Heart left ventricle (tissue), 16 donors: ENCODE measurements around the gene MAMDC2. TPM values are rescaled to one million over a fixed set of nuclear protein-coding genes. Genes with fewer than 3 reads are reported as not detected.
"Not testable (repeated sequence)": the region's sequence is repeated elsewhere in the genome, so short reads cannot be mapped to it uniquely, and the experiment has no call there.

Experiments used
- ATAC-seq, 4 donors: fragments of 200-7000 bp; cut with Tn5 transposase; one replicate each; pipeline ENCODE4 v1.9.1; 2020 to 2022; ENCODE audit warnings: moderate library complexity in 4 of 4, mild to moderate bottlenecking in 3 of 4, moderate number of reproducible peaks in 1 of 4
- DNase-seq, 5 donors: peaks; one replicate each; pipeline ENCODE4 v3.0.0-alpha.2; 2020
- H3K27ac ChIP-seq, 12 donors: fragments of 200-600 bp; sonication (generic) in 4 of 12; one replicate each; pipeline versions ENCODE4 v1.5.0 to v1.8.0; 2016 to 2022; ENCODE audit warnings: mild to moderate bottlenecking in 2 of 12
- H3K27me3 ChIP-seq, 9 donors: fragments of 200-600 bp; sonication (generic) in 2 of 9; one replicate each; pipeline versions ENCODE4 v1.5.1 to v1.8.0; 2016 to 2022; ENCODE audit warnings: mild to moderate bottlenecking in 3 of 9
- H3K36me3 ChIP-seq, 9 donors: fragments of 200-600 bp; sonication (generic) in 2 of 9; one replicate each; pipeline versions ENCODE4 v1.5.0 to v1.8.0; 2018 to 2022; ENCODE audit warnings: mild to moderate bottlenecking in 2 of 9
- H3K4me1 ChIP-seq, 12 donors: fragments of 200-600 bp; sonication (generic) in 4 of 12; one replicate each; pipeline versions ENCODE4 v1.5.0 to v1.8.0; 2016 to 2022; ENCODE audit warnings: mild to moderate bottlenecking in 3 of 12
- H3K4me3 ChIP-seq, 12 donors: fragments of 200-600 bp; sonication (generic) in 4 of 12; one replicate each; pipeline versions ENCODE4 v1.5.0 to v1.8.0; 2017 to 2022; ENCODE audit warnings: mild to moderate bottlenecking in 9 of 12, moderate library complexity in 4 of 12
- H3K9me3 ChIP-seq, 12 donors: fragments of 200-600 bp; sonication (generic) in 4 of 12; one replicate each; pipeline versions ENCODE4 v1.5.0 to v1.8.0; 2016 to 2022; ENCODE audit warnings: mild to moderate bottlenecking in 1 of 12
- CTCF ChIP-seq, 12 donors: fragments of 200-600 bp; sonication (generic) in 4 of 12; IDR thresholded peaks; one replicate each; pipeline versions ENCODE4 v1.5.0 to v1.8.0; 2018 to 2022; ENCODE audit warnings: antibody characterized with exemption in 12 of 12, mild to moderate bottlenecking in 5 of 12
- POLR2A ChIP-seq, 2 donors: fragments of 450-650 bp; IDR thresholded peaks; one replicate each; pipeline ENCODE4 v1.6.1; 2017; ENCODE audit warnings: antibody characterized with exemption in 2 of 2, mild to moderate bottlenecking in 2 of 2, moderate library complexity in 2 of 2
- WGBS, 4 donors: extraction: QIAGEN DNeasy Blood & Tissue Kit in 2 of 4; methylation state at CpG; one replicate each; pipeline versions ENCODE4 v1.1.5 to v1.1.7; 2013 to 2018; 5-methylcytosine and 5-hydroxymethylcytosine counted together
- intact Hi-C, 10 donors: fragments of 100-400 bp; cut with DNase I; formaldehyde crosslinking; loops; one replicate each; pipeline versions ENCODE4 v1.11.1 to v1.14.2; 2022
- polyA plus RNA-seq, 2 donors: library from polyadenylated mRNA; stranded (reverse); fragments of 200-250 nt; gene quantifications; one replicate each; pipeline ENCODE4 v1.2.3, GENCODE V29; 2013
- total RNA-seq, 9 donors: library from RNA; depleted of rRNA in 2 of 9; stranded (reverse); fragments of >200 nt in 2 of 9; fragmentation: NEBNext Ultra II Directional in 3 of 9; extraction: Animal tissue kit (Norgen Biotek cat#: 25700) in 3 of 9; gene quantifications; one replicate each; pipeline versions ENCODE4 v1.1.0 to v1.2.4, GENCODE V29; 2016 to 2023
- donor health status: ischemic (EF 13 %, LVEDD 7.1; RV severe dilation, severe dysfunction).
- donor health status: healthy with polysubstance abuse.
- donor health status: DM: no; HTN: yes; CAD: no.
- donor health status: DM: no; HTN: no; CAD: no.
- donor health status: ischemic (EF 25% LVEDD 6.9; RV normal size, moderate dysfunction).
- donor health status: ischemic (EF 25% LVEDD 5.7; RV mildly dilated, moderate dysfunction).
- donor health status: healthy.
- donor health status: DM: yes; HTN: yes; CAD: no.
- donor health status: ischemic (EF 35%, LVEDD 5.7; RV mildly dilated, moderate dysfunction).
- donor health status: nonischemic (EF 11% LVEDD 7.7; RV severe dilation, severe dysfunction).
- donor health status: DM: yes; HTN: yes; CAD: no.
- donor health status: PGD.
- donor health status: ischemic (EF 29% LVEDD 5.4; RV normal size, mild dysfunction).
- donor health status: nonischemic (EF 23%, LVEDD 6.1; RV moderate dilation, normal function).

Gene MAMDC2
- total and polyA plus RNA-seq, 11 donors = 2.5 to 23.9 (median 5.1) TPM

GRCh38 chr9:70228611-70229010 is 185.0 kb downstream of the MAMDC2 start:
- Histone ChIP-seq H3K27ac (peak overlapping the region in 7 of 12 donors; percentile 3 to 43 (median 19)), H3K9me3 (no peaks in the 10 kb centered on the region), H3K36me3 (peaks cover 0 to 15% (median 0%) of the 10 kb centered on the region in 9 donors), H3K4me1 (peaks cover 0 to 17% (median 9%) of the 10 kb centered on the region in 12 donors), H3K4me3 (peak overlapping the region in 2 of 12 donors; percentile 23 to 36), H3K27me3 (no peaks in the 10 kb centered on the region)
- DNase-seq (no peak), ATAC-seq (no peak)
- 85 to 89% (median 87%) methylated on average over 2 of the region's 2 CpGs for WGBS, 4 donors
- TF ChIP-seq CTCF (IDR thresholded peaks at IDR 0.05) (no peak), POLR2A (IDR thresholded peaks at IDR 0.05) (no peak)
- intact Hi-C loops = loop anchor here in 6 of 10 donors (2.0 to 10.0 kb wide), 9 partner anchors 94 to 258 kb away; no protein-coding TSS in a partner anchor

- intact Hi-C loops = loop anchor here in 6 of 10 donors (2.0 to 10.0 kb wide), 9 partner anchors 94 to 258 kb away; no protein-coding TSS in a partner anchor
- WGBS, 4 donors = 42 to 62% (median 47%) methylated on average over 4 of the region's 4 CpGs
These were observed 185.4 kb downstream of the MAMDC2 start for GRCh38 chr9:70229026-70229425.

GRCh38 chr9:70229579-70229978 is 185.9 kb downstream of the MAMDC2 start:
- peak overlapping the region in 3 of 12 donors; percentile 1 to 36 (median 23) for H3K4me3 ChIP-seq
- no peaks in the 10 kb centered on the region for H3K9me3 ChIP-seq
- ATAC-seq (peak in 2 of 4 donors; percentile 20 to 66), DNase-seq (no peak)
- peaks cover 0 to 15% (median 0%) of the 10 kb centered on the region in 9 donors for H3K36me3 ChIP-seq
- WGBS, 4 donors = 47 to 61% (median 51%) methylated on average over 3 of the region's 3 CpGs
- peaks cover 0 to 17% (median 9%) of the 10 kb centered on the region in 12 donors for H3K4me1 ChIP-seq
- TF ChIP-seq POLR2A (IDR thresholded peaks at IDR 0.05) = no peak
- TF ChIP-seq CTCF (IDR thresholded peaks at IDR 0.05) = peak in 9 of 12 donors; percentile 16 to 55 (median 35)
- intact Hi-C loops = loop anchor here in 6 of 10 donors (2.0 to 10.0 kb wide), 9 partner anchors 95 to 259 kb away; no protein-coding TSS in a partner anchor
- peak overlapping the region in 6 of 12 donors; percentile 6 to 43 (median 18) for H3K27ac ChIP-seq
- H3K27me3 ChIP-seq = no peaks in the 10 kb centered on the region

More at GRCh38 chr9:70229026-70229425, 185.4 kb downstream of the MAMDC2 start:
- Histone ChIP-seq H3K27ac (peak overlapping the region in 7 of 12 donors; percentile 3 to 43 (median 19)), H3K27me3 (no peaks in the 10 kb centered on the region), H3K4me3 (peak overlapping the region in 3 of 12 donors; percentile 1 to 36 (median 23)), H3K4me1 (peaks cover 0 to 17% (median 9%) of the 10 kb centered on the region in 12 donors), H3K9me3 (no peaks in the 10 kb centered on the region), H3K36me3 (peaks cover 0 to 15% (median 0%) of the 10 kb centered on the region in 9 donors)
- DNase-seq (peak in 2 of 5 donors; percentile 20 to 49), ATAC-seq (peak; percentile 83 to 95 (median 89))
- TF ChIP-seq CTCF (IDR thresholded peaks at IDR 0.05) (no peak), POLR2A (IDR thresholded peaks at IDR 0.05) (no peak)

GRCh38 chr9:70232476-70232875 is 188.8 kb downstream of the MAMDC2 start:
- Histone ChIP-seq H3K9me3 (no peaks in the 10 kb centered on the region), H3K27ac (no peak overlapping the region), H3K36me3 (no peaks in the 10 kb centered on the region), H3K4me3 (no peak overlapping the region), H3K27me3 (no peaks in the 10 kb centered on the region), H3K4me1 (peaks cover 0 to 17% (median 9%) of the 10 kb centered on the region in 12 donors)
- DNase-seq (no peak), ATAC-seq (no peak)
- TF ChIP-seq CTCF (IDR thresholded peaks at IDR 0.05) = no peak
- TF ChIP-seq POLR2A (IDR thresholded peaks at IDR 0.05) = no peak
- intact Hi-C loops = loop anchor here in 2 of 10 donors (5.0 to 10.0 kb wide), 2 partner anchors 258 to 260 kb away; no protein-coding TSS in a partner anchor
- WGBS, 4 donors = 33 to 52% (median 43%) methylated on average over 3 to 4 of the region's 4 CpGs

GRCh38 chr9:70234208-70234607 is 190.6 kb downstream of the MAMDC2 start:
- not testable (repeated sequence) for H3K4me1 ChIP-seq, H3K9me3 ChIP-seq, H3K27me3 ChIP-seq, DNase-seq, H3K36me3 ChIP-seq, ATAC-seq, H3K4me3 ChIP-seq, H3K27ac ChIP-seq
- whole genome bisulfite sequencing, 4 donors = 78 to 91% (median 90%) methylated on average over 4 to 9 of the region's 9 CpGs
- intact Hi-C loops = loop anchor here in 2 of 10 donors (5.0 to 10.0 kb wide), 2 partner anchors 259 to 262 kb away; no protein-coding TSS in a partner anchor

- ATAC-seq, H3K4me3 ChIP-seq, H3K27ac ChIP-seq, H3K27me3 ChIP-seq, H3K36me3 ChIP-seq, intact Hi-C loops, H3K4me1 ChIP-seq, H3K9me3 ChIP-seq, DNase-seq: not testable (repeated sequence)
- WGBS, 4 donors = 87 to 100% (median 91%) methylated on average over 1 of the region's 1 CpG
These were observed 202.3 kb downstream of the MAMDC2 start for GRCh38 chr9:70245952-70246351.
